ENCODE measurements around the gene LBX1. TPM values are rescaled to one million over a fixed set of nuclear protein-coding genes. Genes with fewer than 3 reads are reported as not detected.

LBX1 gene
- total and polyA plus RNA-seq, 2 donors (not counting 1 experiment from before 2014, with no cell fraction given) = not detected

DNA sequence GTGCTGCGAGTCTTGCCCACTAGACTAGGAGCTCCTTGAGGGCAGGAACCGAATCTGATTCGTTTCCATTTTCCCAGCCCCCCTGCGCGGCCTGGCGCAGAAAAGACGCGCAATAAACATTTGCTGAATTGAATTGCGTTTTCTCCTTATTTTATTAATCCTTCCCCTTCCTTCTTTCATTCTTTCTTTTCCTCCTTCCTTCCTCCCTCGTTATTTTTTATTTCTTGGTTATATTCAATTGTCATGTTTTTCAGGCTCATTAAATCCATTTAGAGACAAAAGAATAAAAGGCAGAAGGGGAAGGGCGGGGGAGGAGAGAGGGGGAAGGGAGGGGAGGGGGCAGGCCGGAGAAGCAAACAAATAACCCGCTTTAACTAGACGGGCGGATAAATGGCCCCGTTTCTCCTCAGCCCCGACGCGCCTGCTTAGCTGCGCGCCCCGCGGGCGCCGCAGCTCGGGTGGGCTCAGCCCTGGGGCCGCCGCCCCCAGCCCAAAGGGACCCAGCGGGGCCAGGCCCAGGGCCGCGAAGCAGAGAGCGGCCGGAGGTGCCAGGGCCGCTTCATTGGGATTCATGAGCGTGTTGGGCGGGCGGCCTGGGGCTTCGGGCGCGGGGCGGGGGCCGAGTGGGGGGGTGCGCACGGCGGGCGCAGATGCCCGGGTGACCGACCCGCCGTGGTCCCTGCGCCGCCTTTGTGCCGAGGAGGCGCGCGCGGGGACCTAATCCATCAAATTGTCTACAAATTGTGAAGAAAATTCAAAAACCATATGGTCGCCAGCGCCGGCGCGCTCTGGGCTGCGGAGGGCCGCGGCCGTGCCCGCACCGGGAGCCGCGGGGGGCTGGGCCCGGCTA, 5.0 kb downstream of the LBX1 start:
- Histone ChIP-seq H2AFZ (ENCODE audit: insufficient read depth, low read depth, low read length, poor library complexity, severe bottlenecking) (peak overlapping the region; percentile 33), H3K4me2 (replicated peaks; ENCODE audit: low read depth, low read length, poor library complexity, severe bottlenecking) (peak overlapping the region; percentile 85), H4K20me1 (ENCODE audit: control insufficient read depth, insufficient read depth, low read length, poor library complexity, severe bottlenecking) (peaks cover 6% of the 10 kb centered on the region), H3K27me3 (replicated peaks in 1 of 4; ENCODE audit: control extremely low read depth in 1 of 4, control insufficient read depth in 3 of 4, insufficient read depth in 4 of 4, low read length in 3 of 4) (peaks cover 0 to 90% (median 76%) of the 10 kb centered on the region in 4 experiments), H3K4me3 (ENCODE audit: control extremely low read depth in 1 of 5, extremely low read depth in 1 of 5, insufficient read depth in 1 of 5, low read depth in 2 of 5, low read length in 4 of 5) (no peak overlapping the region), H3K9me3 (ENCODE audit: control extremely low read depth in 1 of 3, control insufficient read depth in 2 of 3, insufficient read depth in 1 of 3, low read length in 2 of 3) (peaks cover 0 to 56% (median 8%) of the 10 kb centered on the region in 3 donors), H3K4me1 (ENCODE audit: control insufficient read depth in 2 of 2, insufficient read depth in 2 of 2, low read length in 2 of 2) (peaks cover 55 to 78% of the 10 kb centered on the region in 2 donors), H3K27ac (ENCODE audit: low read length in 2 of 2) (no peak overlapping the region), H3K79me2 (ENCODE audit: control insufficient read depth, insufficient read depth, low read length) (no peaks in the 10 kb centered on the region), H3K36me3 (replicated peaks in 1 of 2; ENCODE audit: control extremely low read depth in 1 of 2, control insufficient read depth in 1 of 2, extremely low read depth in 1 of 2, insufficient read depth in 2 of 2, low read length in 1 of 2) (no peaks in the 10 kb centered on the region), H3K9ac (ENCODE audit: low read length) (no peak overlapping the region)
- TF ChIP-seq CTCF (IDR thresholded peaks at IDR 0.05) (no peak), EZH2 (IDR thresholded peaks at IDR 0.05; ENCODE audit: borderline replicate concordance, insufficient read depth, low read depth, low read length, poor library complexity, severe bottlenecking) (no peak)
- peak overlapping the region; percentile 42 for H3K4me3 Mint-ChIP-seq
- CTCF ChIA-PET = interaction anchor here (2.1 kb wide), 1 partner anchor 10 kb away, joined by 14 read pairs; no protein-coding TSS in a partner anchor
- POLR2A ChIA-PET = no interaction called here
- peak; percentile 18 for DNase-seq
- ATAC-seq (ENCODE audit: low read depth) = no peak
- H3K9me3 Mint-ChIP-seq (ENCODE audit: insufficient read depth) = no peaks in the 10 kb centered on the region
- WGBS (ENCODE audit: insufficient coverage) = 15% methylated on average over 66 of the region's 71 CpGs
- H3K27me3 Mint-ChIP-seq = peaks cover 70% of the 10 kb centered on the region
- intact Hi-C loops (cut with micrococcal nuclease) = loop anchor here (5.0 to 10.0 kb wide), 2 partner anchors 92 to 479 kb away; partner anchors contain the start of genes PAX2 and TLX1
- H3K27ac Mint-ChIP-seq = no peak overlapping the region
- peaks cover 53% of the 10 kb centered on the region for H3K4me1 Mint-ChIP-seq
